ENCODE measurements around the gene COL6A5. TPM values are rescaled to one million over a fixed set of nuclear protein-coding genes. Genes with fewer than 3 reads are reported as not detected.

The COL6A5 gene
- total RNA-seq, 1 experiment from 2014 or later = not detected

DNA sequence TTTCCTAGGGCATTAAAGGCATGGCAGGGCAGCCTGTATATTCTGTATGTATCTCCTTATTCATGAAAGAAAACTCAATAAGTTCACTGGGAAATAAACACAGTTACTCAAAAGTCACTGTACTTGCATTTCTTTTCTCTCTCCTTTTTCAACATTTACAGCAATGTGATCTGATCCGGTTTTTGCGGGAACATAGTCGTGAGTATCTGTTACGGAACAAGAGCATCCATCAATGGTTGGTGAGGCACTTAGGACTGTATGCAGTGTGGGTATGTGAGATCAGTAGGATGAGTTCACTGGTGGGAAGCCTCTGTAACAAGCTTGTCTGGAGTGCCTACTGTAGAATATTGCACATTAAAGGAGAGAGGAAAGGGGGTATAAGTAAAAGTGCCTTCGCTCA is 80.7 kb downstream of the COL6A5 start:
- POLR2A ChIA-PET = no interaction called here
- Mint-ChIP-seq H3K4me1 (ENCODE audit: low read depth, unreplicated experiment) (no peaks in the 10 kb centered on the region), H3K36me3 (ENCODE audit: insufficient read depth, unreplicated experiment) (no peaks in the 10 kb centered on the region), H3K27ac (ENCODE audit: unreplicated experiment) (no peak overlapping the region), H3K4me3 (ENCODE audit: unreplicated experiment) (no peak overlapping the region), H3K27me3 (ENCODE audit: insufficient read depth, unreplicated experiment) (peaks cover 3% of the 10 kb centered on the region), H3K9me3 (ENCODE audit: unreplicated experiment) (no peaks in the 10 kb centered on the region)
- Histone ChIP-seq H3K27me3 (replicated peaks; ENCODE audit: control insufficient read depth, insufficient read depth, low read length) (no peaks in the 10 kb centered on the region), H3K4me3 (ENCODE audit: low read depth, low read length) (no peak overlapping the region), H3K9me3 (no peaks in the 10 kb centered on the region), H3K36me3 (ENCODE audit: control insufficient read depth, insufficient read depth, low read length) (no peaks in the 10 kb centered on the region), H3K4me1 (no peaks in the 10 kb centered on the region)
- TF ChIP-seq, protein P1, sequence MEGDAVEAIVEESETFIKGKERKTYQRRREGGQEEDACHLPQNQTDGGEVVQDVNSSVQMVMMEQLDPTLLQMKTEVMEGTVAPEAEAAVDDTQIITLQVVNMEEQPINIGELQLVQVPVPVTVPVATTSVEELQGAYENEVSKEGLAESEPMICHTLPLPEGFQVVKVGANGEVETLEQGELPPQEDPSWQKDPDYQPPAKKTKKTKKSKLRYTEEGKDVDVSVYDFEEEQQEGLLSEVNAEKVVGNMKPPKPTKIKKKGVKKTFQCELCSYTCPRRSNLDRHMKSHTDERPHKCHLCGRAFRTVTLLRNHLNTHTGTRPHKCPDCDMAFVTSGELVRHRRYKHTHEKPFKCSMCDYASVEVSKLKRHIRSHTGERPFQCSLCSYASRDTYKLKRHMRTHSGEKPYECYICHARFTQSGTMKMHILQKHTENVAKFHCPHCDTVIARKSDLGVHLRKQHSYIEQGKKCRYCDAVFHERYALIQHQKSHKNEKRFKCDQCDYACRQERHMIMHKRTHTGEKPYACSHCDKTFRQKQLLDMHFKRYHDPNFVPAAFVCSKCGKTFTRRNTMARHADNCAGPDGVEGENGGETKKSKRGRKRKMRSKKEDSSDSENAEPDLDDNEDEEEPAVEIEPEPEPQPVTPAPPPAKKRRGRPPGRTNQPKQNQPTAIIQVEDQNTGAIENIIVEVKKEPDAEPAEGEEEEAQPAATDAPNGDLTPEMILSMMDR (IDR thresholded peaks at IDR 0.05; ENCODE audit: insufficient read depth in 1 of 2, low read depth in 1 of 2, low read length in 1 of 2, severe bottlenecking in 1 of 2, unreplicated experiment in 1 of 2) = no peak
- CTCF ChIA-PET = no interaction called here
- DNase-seq = no peak
- intact Hi-C loops (cut with micrococcal nuclease; ENCODE audit: unreplicated experiment) = no loop called here
- BruUV-seq (replicated peaks) = no TSS peak

DNA sequence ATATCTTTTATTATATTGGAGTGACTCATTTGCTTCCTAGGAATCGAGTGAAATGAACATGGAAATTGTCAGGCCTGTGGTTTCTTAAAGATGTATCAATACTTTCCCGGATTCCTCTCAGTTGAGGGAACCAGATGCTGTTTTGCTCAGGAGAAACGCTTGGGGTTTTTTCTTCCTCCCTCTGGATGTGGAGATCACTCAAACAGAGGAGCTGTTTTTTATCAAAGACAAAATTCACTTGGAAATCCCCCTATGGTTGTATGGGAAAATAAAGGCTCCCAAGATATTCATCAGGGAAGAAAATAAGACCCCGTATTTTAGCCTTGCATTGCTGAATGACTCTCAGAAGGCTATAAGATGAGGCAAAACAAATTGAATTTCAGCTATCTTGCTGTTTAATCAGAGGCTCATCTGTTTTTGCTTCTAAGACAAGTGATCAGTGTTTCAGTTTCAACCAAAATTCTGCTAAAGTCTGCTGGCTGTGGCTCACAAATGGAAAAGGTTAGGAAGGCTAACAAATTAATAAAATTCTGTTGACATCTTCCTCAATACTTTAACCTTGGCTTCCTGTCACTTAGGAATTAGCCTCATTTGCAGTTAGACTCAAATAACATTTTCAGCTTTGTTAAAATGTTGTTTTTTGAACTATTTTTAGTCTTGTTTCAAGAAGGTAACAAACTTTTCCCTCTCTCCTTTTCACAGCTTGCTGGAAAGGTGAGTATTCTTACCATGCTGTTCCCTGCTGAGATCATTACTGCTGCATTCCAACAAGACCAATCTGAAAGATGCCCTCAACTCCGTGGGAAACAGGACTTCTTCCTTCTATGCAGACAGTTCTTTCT is 83.6 kb downstream of the COL6A5 start:
- POLR2A ChIA-PET = no interaction called here
- Histone ChIP-seq H3K9me3 (no peaks in the 10 kb centered on the region), H3K27me3 (replicated peaks; ENCODE audit: control insufficient read depth, insufficient read depth, low read length) (no peaks in the 10 kb centered on the region), H3K4me3 (ENCODE audit: low read depth, low read length) (no peak overlapping the region), H3K36me3 (ENCODE audit: control insufficient read depth, insufficient read depth, low read length) (no peaks in the 10 kb centered on the region), H3K4me1 (no peaks in the 10 kb centered on the region)
- Mint-ChIP-seq H3K27me3 (ENCODE audit: insufficient read depth, unreplicated experiment) (peaks cover 3% of the 10 kb centered on the region), H3K4me1 (ENCODE audit: low read depth, unreplicated experiment) (no peaks in the 10 kb centered on the region), H3K4me3 (ENCODE audit: unreplicated experiment) (no peak overlapping the region), H3K9me3 (ENCODE audit: unreplicated experiment) (no peaks in the 10 kb centered on the region), H3K36me3 (ENCODE audit: insufficient read depth, unreplicated experiment) (no peaks in the 10 kb centered on the region), H3K27ac (ENCODE audit: unreplicated experiment) (no peak overlapping the region)
- TF ChIP-seq, protein P1 (IDR thresholded peaks at IDR 0.05; ENCODE audit: insufficient read depth in 1 of 2, low read depth in 1 of 2, low read length in 1 of 2, severe bottlenecking in 1 of 2, unreplicated experiment in 1 of 2) = no peak
- no TSS peak for BruUV-seq (replicated peaks)
- DNase-seq = no peak
- CTCF ChIA-PET = no interaction called here
- intact Hi-C loops (cut with micrococcal nuclease; ENCODE audit: unreplicated experiment) = no loop called here

DNA sequence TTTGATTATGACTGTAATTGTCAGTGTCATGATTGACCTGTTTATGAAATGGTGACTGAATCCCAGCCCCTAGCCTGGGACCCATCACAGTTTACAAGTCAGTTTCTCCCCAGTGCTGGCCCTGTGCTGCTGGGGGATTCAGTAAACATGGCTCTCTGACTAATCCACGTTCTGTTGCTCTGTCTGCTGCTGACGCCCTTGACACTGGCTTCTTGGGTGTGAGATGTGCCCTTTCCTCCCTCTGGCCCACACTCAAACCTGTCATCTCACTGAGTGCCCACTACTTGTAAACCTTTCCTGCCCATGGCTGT is 84.2 kb downstream of the COL6A5 start:
- Mint-ChIP-seq H3K27me3 (ENCODE audit: insufficient read depth, unreplicated experiment) (peaks cover 3% of the 10 kb centered on the region), H3K9me3 (ENCODE audit: unreplicated experiment) (no peaks in the 10 kb centered on the region), H3K4me1 (ENCODE audit: low read depth, unreplicated experiment) (no peaks in the 10 kb centered on the region), H3K4me3 (ENCODE audit: unreplicated experiment) (no peak overlapping the region), H3K27ac (ENCODE audit: unreplicated experiment) (no peak overlapping the region), H3K36me3 (ENCODE audit: insufficient read depth, unreplicated experiment) (no peaks in the 10 kb centered on the region)
- Histone ChIP-seq H3K27me3 (replicated peaks; ENCODE audit: control insufficient read depth, insufficient read depth, low read length) (no peaks in the 10 kb centered on the region), H3K9me3 (no peaks in the 10 kb centered on the region), H3K36me3 (ENCODE audit: control insufficient read depth, insufficient read depth, low read length) (no peaks in the 10 kb centered on the region), H3K4me3 (ENCODE audit: low read depth, low read length) (no peak overlapping the region), H3K4me1 (no peaks in the 10 kb centered on the region)
- no peak for DNase-seq
- TF ChIP-seq, protein P1 (IDR thresholded peaks at IDR 0.05; ENCODE audit: insufficient read depth in 1 of 2, low read depth in 1 of 2, low read length in 1 of 2, severe bottlenecking in 1 of 2, unreplicated experiment in 1 of 2) = no peak
- CTCF ChIA-PET = no interaction called here
- no TSS peak for BruUV-seq (replicated peaks)
- POLR2A ChIA-PET = no interaction called here
- intact Hi-C loops (cut with micrococcal nuclease; ENCODE audit: unreplicated experiment) = no loop called here

Measured in Caco-2 (cell line).